Right renal cortex interstitium (tissue), 3 donors: ENCODE measurements around the gene PPP5C. TPM values are rescaled to one million over a fixed set of nuclear protein-coding genes. Genes with fewer than 3 reads are reported as not detected.

Experiments used
- DNase-seq, 3 donors: peaks; one replicate each; pipeline ENCODE4 v3.0.0-alpha.2; 2013; ENCODE audit warnings: low read depth in 3 of 3, low spot score in 2 of 3
- polyA plus RNA-seq, 3 donors: library from polyadenylated mRNA; unstranded; fragments of 120-200 nt; gene quantifications; one replicate each; pipeline ENCODE4 v1.2.1, GENCODE V29; 2013; ENCODE audit not compliant: insufficient read length in 3 of 3

The PPP5C gene
- polyA plus RNA-seq, 3 donors: 96.1 to 106 (median 106) TPM

- no peak for DNase-seq
These were observed 16.5 kb upstream of the PPP5C start for GRCh38 chr19:46330319-46330918.

GRCh38 chr19:46337487-46337886 is 9.4 kb upstream of the PPP5C start:
- no peak for DNase-seq

GRCh38 chr19:46339446-46339845 is 7.4 kb upstream of the PPP5C start:
- DNase-seq: no peak

GRCh38 chr19:46340051-46340659 is 6.7 kb upstream of the PPP5C start:
- DNase-seq: no peak

GRCh38 chr19:46341937-46342336 is 5.0 kb upstream of the PPP5C start:
- DNase-seq: no peak

- no peak for DNase-seq
These were observed 2.5 kb upstream of the PPP5C start for GRCh38 chr19:46344363-46344762.

- no peak for DNase-seq
These were observed 1.7 kb upstream of the PPP5C start for GRCh38 chr19:46345157-46345556.

GRCh38 chr19:46347572-46347883 is 641 bp downstream of the PPP5C start:
- no peak for DNase-seq

GRCh38 chr19:46347985-46348384 is 1.1 kb downstream of the PPP5C start:
- DNase-seq: no peak

- DNase-seq: no peak
These were observed 2.6 kb downstream of the PPP5C start for GRCh38 chr19:46349311-46349993.

GRCh38 chr19:46350029-46350757 is 3.3 kb downstream of the PPP5C start:
- DNase-seq: no peak

- no peak for DNase-seq
These were observed 3.9 kb downstream of the PPP5C start for GRCh38 chr19:46350758-46351159.

- no peak for DNase-seq
These were observed 4.6 kb downstream of the PPP5C start for GRCh38 chr19:46351241-46352041.

- DNase-seq: no peak
These were observed 7.0 kb downstream of the PPP5C start for GRCh38 chr19:46353730-46354528.

GRCh38 chr19:46355234-46356148 is 8.6 kb downstream of the PPP5C start:
- no peak for DNase-seq

GRCh38 chr19:46356149-46357055 is 9.5 kb downstream of the PPP5C start:
- DNase-seq: no peak

GRCh38 chr19:46357846-46358583 is 11.1 kb downstream of the PPP5C start:
- DNase-seq: no peak
